ENCODE results near the gene SH3RF3.

SH3RF3 gene

GRCh38 chr2:109185338-109185737 lies 56.3 kb downstream of the SH3RF3 start:
- DNase-seq, result no peak

DNA sequence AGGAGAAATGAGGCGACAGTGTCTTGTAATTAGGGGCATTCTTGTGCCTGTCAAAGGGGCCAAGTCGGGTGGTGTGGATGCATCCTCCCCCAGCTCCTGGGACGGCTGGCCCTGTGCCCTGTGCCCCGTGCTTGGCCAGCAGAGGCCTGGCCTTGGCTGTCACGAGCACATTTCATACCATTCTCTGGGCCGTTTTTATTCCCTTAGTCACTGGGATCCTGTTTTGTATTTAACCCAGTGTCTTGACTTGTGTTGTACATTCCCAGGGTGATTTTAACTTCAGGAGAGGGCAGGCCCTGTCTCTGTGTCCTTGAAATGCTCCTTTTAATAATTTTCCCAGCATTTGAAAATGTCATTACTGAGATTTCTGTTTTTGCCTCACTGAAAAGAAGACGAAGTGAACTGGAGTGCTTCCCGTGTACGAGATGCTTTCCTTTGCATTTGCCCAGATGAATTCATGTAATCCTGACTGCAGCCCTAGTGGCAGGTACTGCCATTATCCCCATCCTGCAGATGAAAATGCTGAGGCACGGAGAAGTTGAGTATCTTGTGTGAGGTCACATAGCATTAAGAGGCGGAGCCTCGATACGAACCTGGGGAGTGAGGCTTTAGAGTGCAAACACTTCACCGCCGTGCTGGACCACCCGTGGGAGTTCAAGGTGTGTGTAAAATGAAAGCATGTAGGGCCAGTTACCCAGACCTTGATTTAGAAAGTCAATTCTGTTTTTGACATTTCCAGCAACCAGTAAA lies 57.0 kb downstream of the SH3RF3 start:
- no peak for DNase-seq

DNA sequence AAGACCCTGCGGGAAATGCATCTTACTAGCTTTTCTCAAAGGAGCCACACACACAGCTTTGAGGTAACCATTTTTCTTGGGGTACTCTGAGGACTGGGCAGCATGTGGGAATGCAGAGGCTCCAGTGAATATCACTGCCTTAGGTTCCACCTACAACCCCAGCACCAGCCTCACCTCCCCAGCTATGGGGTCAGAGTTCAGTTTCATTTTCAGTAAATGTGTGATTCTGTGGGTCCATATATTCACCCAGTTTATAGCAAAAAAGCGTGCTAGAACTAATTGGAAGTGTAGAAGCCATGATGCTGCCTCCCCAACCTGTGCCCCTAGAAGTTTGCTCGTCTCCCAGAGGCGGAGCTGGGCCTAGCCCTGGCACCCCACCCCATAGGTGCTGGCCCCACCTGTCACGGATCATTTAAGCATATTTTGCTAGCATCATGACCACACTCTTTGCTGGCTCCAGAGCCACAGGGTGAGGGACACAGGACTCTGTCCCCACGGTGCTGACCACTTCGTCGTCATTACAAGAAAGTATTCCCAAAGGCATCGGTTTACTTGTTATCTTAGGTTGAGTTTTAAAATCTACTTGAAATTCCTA lies 57.7 kb downstream of the SH3RF3 start:
- no peak for DNase-seq

DNA sequence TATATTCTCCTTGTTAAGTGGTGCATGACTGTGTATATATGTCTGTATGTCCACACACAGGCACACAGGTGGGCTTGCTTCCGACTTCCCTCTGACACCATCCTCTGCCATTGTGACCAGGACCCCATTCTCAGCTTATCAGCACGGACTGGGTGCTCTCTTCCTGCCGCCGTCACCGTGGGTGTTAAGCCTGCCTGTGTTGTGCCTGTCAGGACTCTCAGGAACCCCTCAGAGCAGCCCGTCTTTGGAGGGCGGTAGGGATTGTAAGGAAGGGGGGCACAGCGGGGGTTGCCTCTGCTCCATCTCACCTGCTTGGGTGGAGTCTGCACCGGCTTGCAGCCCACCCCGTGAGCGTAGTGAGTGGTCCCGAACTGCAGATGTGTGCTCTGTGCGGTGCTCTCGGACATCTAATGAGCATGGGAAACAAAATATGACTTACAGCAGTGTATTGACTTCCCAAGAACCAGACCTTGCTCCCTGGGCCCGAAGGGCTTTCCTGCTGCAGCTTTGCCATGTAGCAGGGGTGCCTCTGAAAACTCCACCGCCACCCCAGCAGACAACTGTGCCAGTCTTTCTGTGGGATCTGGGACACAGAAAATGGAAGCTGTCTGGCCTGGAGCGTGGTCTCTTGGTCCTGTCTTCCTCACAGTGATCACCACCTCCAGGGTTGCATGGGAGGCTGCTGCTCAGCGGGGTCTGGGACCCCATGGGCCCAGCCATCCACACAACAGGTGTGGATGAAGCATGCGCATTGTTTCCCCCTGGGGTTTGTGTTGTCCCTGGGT lies 58.9 kb downstream of the SH3RF3 start:
- no peak for DNase-seq

- no peak for DNase-seq
Observed at GRCh38 chr2:109188496-109188890, 59.5 kb downstream of the SH3RF3 start.

DNA sequence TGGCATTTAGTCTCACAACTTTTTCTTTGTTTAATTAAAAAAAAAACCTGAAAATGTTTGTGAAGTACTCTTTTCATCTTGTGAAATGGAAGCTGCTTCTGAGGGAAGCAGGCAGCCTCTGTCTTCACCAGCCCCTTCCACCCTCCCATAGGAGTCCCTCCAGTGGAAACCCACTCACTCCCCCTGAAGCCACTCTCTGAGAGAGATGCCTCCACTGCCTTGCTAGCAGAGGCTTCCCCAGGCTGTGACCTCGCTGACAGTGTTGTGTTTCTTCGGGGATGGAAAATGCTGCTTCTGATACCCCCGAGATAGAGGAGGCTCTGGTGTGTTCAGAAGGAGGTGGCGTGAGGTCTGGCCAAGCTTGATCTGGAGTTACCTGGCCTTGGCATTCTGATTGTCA lies 59.9 kb downstream of the SH3RF3 start:
- DNase-seq, result no peak

- DNase-seq, result no peak
Observed at GRCh38 chr2:109189751-109190150, 60.7 kb downstream of the SH3RF3 start.

GRCh38 chr2:109193807-109194619 lies 65.0 kb downstream of the SH3RF3 start:
- no peak for DNase-seq

DNA sequence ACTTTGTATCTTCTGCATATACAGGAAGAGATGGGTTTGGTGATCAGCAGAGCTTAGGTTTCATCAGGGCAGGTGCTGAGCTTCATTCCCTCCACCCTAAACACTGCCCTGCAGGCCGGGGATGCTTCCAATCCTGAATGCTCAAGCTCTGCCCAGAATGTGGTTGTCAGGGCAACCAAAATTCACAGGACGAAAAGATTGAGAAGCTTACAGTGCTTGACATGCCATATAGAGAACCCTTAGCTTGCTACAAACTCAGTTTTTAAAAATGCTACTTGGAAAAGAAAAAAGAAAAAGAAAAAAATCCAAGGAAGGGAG lies 65.6 kb downstream of the SH3RF3 start:
- DNase-seq, result no peak

- no peak for DNase-seq
Observed at GRCh38 chr2:109195193-109196045, 66.4 kb downstream of the SH3RF3 start.

DNA sequence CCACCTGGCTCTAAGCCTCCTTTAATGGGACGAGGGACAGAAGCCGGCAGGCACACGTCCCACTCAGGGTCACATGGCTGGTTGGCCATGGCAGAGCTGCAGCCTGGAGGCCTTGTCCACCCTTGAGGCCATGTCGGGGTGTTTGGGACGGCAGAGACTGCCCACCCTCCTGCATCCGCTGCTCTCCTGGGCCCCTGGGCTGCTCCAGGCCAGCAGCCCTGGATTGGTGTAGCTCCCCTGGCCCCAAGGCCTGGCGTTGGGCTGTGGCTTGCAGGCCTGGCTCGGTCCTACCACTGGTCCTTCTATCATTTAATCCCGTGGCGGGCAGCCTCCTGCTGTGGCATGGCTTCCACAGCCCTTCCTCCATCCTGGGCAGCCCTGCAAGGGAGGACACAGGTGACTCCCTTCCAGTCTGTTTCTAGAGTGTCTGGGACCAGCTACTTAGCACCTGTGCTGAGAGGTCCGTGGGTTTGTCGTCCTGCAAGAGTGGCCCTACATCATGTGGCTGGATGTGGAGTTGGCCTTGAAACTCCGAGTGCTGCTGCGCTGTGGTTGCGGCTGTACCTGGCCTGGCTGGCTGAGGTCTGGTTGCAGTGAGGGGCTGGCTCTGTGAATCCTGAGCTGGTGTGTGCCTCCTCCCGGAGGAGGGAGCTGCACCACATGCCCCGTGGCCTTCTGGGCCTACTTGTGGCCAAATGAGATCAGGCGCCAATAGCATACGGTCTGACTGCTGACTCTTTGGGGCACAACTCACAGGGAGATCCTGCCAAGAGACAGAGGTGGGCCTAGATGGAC lies 67.3 kb downstream of the SH3RF3 start:
- DNase-seq, result no peak

DNA sequence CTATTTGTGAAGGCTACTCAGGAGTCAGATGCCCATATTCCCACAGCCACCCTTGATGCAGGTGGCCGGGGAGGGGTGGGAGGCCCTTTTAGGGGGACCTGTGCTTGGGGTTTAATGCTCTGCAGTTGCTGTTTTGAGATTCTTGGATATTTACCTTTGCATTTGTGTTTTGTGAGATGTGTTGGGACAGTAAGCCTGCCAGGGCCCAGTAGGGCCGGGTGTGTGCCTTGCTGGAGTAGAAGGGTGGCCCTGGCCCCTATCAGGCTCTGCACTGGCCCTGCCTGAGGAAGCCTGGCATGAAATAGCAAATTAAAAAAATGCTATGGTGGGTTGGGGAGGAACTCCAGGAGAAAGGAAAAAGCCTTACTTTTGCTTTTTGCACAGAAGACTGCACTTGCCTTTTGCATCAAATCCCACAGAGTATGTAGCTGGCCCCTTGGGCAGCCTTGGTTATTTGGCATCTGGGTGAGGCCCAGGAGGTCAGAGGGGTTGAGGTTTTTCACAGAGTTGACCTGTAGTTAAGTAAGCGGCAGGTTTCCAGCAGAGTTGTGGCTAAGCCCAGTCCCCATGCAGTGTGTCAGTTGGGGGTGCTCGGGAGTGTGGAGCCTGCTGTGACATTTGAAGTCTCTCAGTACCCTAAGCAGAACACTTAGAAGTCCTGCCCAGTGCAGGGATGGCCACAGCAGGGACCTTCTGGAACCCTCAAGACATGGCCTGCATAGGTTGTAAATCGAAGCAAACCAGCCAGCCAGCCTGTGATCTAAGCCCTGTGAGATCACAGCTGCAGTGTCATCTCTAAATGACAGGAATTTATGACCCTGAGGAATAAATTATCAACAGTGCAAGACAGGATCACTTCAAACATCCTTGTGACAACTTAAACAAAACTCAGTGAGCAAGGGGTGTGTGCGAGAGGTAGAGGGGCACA lies 68.8 kb downstream of the SH3RF3 start:
- no peak for DNase-seq

DNA sequence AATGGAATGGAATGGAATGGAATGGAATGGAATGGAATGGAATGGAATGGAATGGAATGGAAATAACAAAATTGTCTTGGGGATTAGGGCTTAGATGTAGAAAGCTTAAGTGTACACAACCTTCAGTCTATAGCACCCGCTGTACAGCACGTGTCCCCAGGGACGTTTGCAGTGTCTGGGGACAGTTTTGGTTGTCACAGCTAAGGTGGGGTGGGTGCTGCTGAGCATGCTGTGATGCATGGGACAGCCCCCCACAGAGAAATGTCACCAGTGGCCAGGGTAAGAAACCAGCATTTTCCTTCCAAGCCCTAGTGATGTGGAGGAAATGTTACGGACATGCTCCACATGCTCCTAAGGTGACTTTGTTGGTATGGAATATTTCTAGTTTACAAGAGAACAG lies 70.8 kb downstream of the SH3RF3 start:
- DNase-seq, result no peak

- DNase-seq, result no peak
Observed at GRCh38 chr2:109200616-109201464, 71.8 kb downstream of the SH3RF3 start.

GRCh38 chr2:109201465-109202327 lies 72.7 kb downstream of the SH3RF3 start:
- no peak for DNase-seq

GRCh38 chr2:109202486-109202885 lies 73.5 kb downstream of the SH3RF3 start:
- no peak for DNase-seq

DNA sequence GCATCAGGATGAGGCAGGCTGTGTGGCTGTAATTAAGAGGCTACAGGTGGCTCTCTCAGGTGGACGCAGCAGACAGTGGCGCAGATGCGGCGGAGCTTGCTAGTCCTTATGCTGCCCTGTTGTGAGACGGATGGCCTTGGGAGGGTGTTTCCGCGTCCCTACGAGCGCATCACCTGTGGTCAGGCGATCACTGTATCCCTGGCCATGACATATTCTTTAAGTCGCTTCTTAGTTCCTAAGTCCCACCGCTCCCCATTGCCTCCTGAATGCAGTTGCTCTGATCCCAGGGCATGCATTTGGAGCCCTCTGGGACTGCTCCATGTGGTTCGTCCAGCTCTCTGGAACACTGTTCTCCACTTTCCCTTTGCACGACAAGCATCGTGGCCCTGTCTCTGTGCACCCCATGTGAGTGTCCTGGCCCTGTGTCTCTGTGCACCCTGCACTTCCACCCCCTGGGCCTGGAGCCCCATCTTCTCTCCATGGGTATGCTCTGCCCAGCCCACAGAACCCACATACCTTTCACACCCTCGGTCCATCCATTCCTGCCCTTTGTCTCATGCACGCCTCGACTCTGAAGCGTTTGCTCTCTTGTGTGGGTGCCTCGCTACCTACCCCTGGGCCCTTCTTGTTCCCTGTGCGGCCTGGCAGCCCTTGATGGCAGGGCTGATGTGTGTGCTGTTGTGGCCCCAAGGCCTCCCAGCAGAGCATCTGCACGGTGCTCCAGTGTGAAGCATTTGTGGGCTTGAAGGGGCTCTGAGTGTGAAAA lies 74.4 kb downstream of the SH3RF3 start:
- no peak for DNase-seq

- DNase-seq, result no peak
Observed at GRCh38 chr2:109204412-109204811, 75.4 kb downstream of the SH3RF3 start.

All from activated CD4-positive, alpha-beta T cell treated with anti-CD3 and anti-CD28 coated beads, Interleukin-2, amount 50 U/mL, for 48 hours (primary cell).